Loucy (cell line): ENCODE data around the gene TSPAN31.

Source experiments
- H2AFZ ChIP-seq: fragments of 200-600 bp; sonication (generic); 2 replicates; pipeline ENCODE4 v1.6.0; 2016; ENCODE audit warnings: antibody characterized with exemption, mild to moderate bottlenecking, low read length, moderate library complexity
- H3F3A ChIP-seq: fragments of 200-600 bp; 2 replicates; pipeline ENCODE4 v1.6.0; 2016; ENCODE audit warnings: antibody characterized with exemption, low read depth, mild to moderate bottlenecking
- H3K27me3 ChIP-seq: fragments of 200-600 bp; sonication (generic); 2 replicates; pipeline ENCODE4 v1.6.1; 2014; ENCODE audit warnings: low read length, mild to moderate bottlenecking; ENCODE audit not compliant: insufficient read depth, poor library complexity, severe bottlenecking
- H3K36me3 ChIP-seq: fragments of 200-600 bp; sonication (generic); 2 replicates; pipeline ENCODE4 v1.6.1; 2016; ENCODE audit warnings: low read length; ENCODE audit not compliant: insufficient read depth
- H3K4me1 ChIP-seq: fragments of 200-600 bp; sonication (generic); 2 replicates; pipeline ENCODE4 v1.5.1; 2014; ENCODE audit warnings: low read length, mild to moderate bottlenecking; ENCODE audit not compliant: insufficient read depth, poor library complexity, severe bottlenecking
- H3K4me2 ChIP-seq: fragments of 200-600 bp; sonication (generic); 2 replicates; pipeline ENCODE4 v1.6.0; 2014; ENCODE audit warnings: antibody characterized with exemption, low read length, low read depth, mild to moderate bottlenecking; ENCODE audit not compliant: poor library complexity, severe bottlenecking
- H3K4me3 ChIP-seq: fragments of 200-600 bp; sonication (generic); 2 replicates; pipeline ENCODE4 v1.5.1; 2014; ENCODE audit warnings: low read length, mild to moderate bottlenecking, mixed read lengths; ENCODE audit not compliant: poor library complexity, severe bottlenecking
- H3K79me2 ChIP-seq: fragments of 200-600 bp; sonication (generic); 2 replicates; pipeline ENCODE4 v1.6.1; 2014; ENCODE audit warnings: low read length; ENCODE audit not compliant: insufficient read depth
- H3K9ac ChIP-seq: fragments of 200-600 bp; sonication (generic); 2 replicates; pipeline ENCODE4 v1.6.0; 2014; ENCODE audit warnings: mild to moderate bottlenecking, low read depth, low read length, moderate library complexity; ENCODE audit not compliant: poor library complexity, severe bottlenecking
- H3K9me2 ChIP-seq: fragments of 200-600 bp; sonication (generic); replicated peaks from 2 replicates; pipeline ENCODE4 v1.6.1; 2016; ENCODE audit warnings: low read depth, low read length, mixed read lengths
- H3K9me3 ChIP-seq: fragments of 200-600 bp; sonication (generic); 2 replicates; pipeline ENCODE4 v1.6.1; 2014; ENCODE audit warnings: mild to moderate bottlenecking, antibody characterized with exemption, low read length, low read depth; ENCODE audit not compliant: insufficient read depth
- H4K20me1 ChIP-seq: fragments of 200-600 bp; sonication (generic); 2 replicates; pipeline ENCODE4 v1.6.0; 2014; ENCODE audit warnings: antibody characterized with exemption, low read length, mild to moderate bottlenecking; ENCODE audit not compliant: insufficient read depth, poor library complexity, severe bottlenecking
- EZH2phosphoT487 ChIP-seq: fragments of 200-600 bp; IDR thresholded peaks from 2 replicates; pipeline ENCODE4 v1.6.1; 2018; ENCODE audit warnings: antibody characterized with exemption, mild to moderate bottlenecking, moderate library complexity, borderline replicate concordance
- TF ChIP-seq, protein P1 (sequence below): fragments of 200-600 bp; sonication (generic); conservative IDR thresholded peaks from 2 replicates; pipeline ENCODE4 v1.5.1; 2014; ENCODE audit warnings: mild to moderate bottlenecking, antibody characterized with exemption, low read length

TSPAN31 gene

DNA sequence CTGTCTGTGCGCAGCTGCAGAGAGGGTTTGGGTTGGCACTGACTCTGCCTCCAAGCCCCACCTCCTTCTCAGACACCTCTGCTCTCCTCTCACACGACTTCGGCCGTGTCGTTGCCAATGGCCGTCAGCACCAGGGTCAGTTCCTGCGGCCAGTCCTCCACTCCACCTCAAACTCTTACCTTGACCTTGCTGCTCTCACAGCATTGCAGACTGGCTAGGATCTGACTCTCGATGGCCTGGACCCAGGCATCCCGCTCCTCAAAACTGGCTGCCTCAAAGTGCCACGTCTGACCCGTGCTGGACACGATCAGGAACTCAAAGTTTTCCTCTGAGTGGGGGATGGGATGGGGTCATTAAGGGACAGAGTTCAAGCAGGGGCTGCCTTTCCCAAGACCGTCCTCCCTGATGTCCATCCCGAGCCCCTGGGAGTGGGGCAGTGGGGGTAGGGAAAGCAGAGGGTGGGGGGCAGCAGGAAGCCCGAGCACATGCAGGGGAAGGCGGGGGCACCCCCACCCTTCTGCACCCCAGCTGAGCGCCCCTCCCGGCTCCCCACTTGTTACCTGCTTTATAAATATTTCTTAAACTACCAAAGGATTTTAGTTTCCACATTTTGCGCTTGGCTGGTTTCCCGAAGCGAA, 17.0 kb upstream of the TSPAN31 start:
- Histone ChIP-seq H3K36me3 (peaks cover 58% of the 10 kb centered on the region; the same call in 1 of the 2 replicates), H3K9me2 (no peaks in the 10 kb centered on the region), H3K4me3 (no peak overlapping the region), H4K20me1 (no peaks in the 10 kb centered on the region), H3K4me1 (no peaks in the 10 kb centered on the region), H3K79me2 (no peaks in the 10 kb centered on the region), H3K9me3 (no peaks in the 10 kb centered on the region), H3K27me3 (no peaks in the 10 kb centered on the region), H3K9ac (no peak overlapping the region), H2AFZ (no peak overlapping the region), H3F3A (no peaks in the 10 kb centered on the region), H3K4me2 (no peak overlapping the region)
- TF ChIP-seq, protein P1, sequence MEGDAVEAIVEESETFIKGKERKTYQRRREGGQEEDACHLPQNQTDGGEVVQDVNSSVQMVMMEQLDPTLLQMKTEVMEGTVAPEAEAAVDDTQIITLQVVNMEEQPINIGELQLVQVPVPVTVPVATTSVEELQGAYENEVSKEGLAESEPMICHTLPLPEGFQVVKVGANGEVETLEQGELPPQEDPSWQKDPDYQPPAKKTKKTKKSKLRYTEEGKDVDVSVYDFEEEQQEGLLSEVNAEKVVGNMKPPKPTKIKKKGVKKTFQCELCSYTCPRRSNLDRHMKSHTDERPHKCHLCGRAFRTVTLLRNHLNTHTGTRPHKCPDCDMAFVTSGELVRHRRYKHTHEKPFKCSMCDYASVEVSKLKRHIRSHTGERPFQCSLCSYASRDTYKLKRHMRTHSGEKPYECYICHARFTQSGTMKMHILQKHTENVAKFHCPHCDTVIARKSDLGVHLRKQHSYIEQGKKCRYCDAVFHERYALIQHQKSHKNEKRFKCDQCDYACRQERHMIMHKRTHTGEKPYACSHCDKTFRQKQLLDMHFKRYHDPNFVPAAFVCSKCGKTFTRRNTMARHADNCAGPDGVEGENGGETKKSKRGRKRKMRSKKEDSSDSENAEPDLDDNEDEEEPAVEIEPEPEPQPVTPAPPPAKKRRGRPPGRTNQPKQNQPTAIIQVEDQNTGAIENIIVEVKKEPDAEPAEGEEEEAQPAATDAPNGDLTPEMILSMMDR = no peak
- no peak for TF ChIP-seq EZH2phosphoT487

DNA sequence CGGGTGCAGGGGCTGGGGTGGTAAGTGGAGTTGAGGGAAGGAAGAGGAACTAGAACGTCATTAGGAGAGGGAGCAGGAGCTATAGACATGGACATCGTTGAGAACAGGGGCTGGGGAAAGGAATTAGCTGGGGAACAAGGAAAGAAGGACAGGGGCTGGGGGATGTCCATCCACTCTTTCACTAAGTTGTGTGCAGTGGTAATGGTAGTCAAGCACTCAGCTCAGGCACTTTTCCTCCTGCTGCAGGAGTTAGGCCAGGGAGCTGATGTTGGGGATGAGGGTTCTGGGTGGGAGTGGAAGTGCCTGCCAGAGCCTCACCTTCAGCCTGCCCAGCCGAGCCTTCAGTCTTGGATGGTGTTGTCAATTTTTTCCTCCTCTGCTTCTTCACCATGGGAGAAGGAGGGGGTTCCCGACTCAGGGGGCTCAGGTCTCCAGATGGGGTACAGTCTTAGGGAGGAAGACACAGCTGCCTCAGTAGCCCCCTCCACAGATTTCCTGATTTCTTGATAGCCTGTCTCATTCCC, 15.5 kb upstream of the TSPAN31 start:
- Histone ChIP-seq H3K27me3 (no peaks in the 10 kb centered on the region), H3K36me3 (peaks cover 73% of the 10 kb centered on the region; the same call in 1 of the 2 replicates), H3F3A (no peaks in the 10 kb centered on the region)

DNA sequence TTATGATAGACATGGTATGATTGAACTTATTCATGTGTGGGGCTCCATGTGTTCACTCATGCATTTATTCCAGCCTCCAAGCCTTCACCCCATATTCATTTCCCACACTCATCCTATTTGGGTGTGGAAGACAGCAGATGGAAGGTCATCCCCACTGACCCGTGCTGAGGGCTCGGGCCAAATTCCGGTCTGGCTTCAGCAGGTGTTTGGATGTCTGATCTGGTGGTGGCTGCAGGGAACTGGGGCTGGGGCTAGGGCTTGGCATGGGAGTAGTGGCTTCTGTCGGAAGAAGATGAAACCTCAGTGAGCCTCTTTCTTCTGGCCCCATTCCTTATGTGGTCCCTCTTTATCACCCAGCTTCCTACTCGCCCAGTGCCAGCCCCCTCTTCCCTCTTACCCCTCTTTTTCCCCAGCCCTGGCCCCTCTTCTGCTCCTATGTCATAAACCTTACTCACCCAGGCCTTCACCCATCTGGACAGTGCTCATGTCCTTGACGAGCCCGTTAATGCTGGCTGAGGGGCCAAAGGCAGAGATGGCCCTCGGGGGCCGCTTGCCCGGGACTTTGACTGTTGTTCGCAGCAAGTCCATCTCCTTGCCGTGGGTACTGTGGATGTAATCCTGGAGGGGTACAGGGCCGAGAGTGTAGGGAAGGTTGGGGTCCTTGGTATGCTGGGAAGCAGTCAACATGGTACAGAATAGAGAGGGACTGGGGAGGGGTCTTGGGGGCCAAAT, 14.3 kb upstream of the TSPAN31 start:
- H3K4me2 ChIP-seq = no peak overlapping the region
- no peak overlapping the region for H2AFZ ChIP-seq
- no peaks in the 10 kb centered on the region for H3K4me1 ChIP-seq
- no peak overlapping the region for H3K9ac ChIP-seq
- no peaks in the 10 kb centered on the region for H3K9me2 ChIP-seq
- no peaks in the 10 kb centered on the region for H3K27me3 ChIP-seq
- no peaks in the 10 kb centered on the region for H3K9me3 ChIP-seq
- no peaks in the 10 kb centered on the region for H3F3A ChIP-seq
- H3K36me3 ChIP-seq = peaks cover 81% of the 10 kb centered on the region; the same call in 1 of the 2 replicates
- H3K79me2 ChIP-seq = peaks cover 7% of the 10 kb centered on the region; the same call in 1 of the 2 replicates
- H3K4me3 ChIP-seq = no peak overlapping the region
- no peak for TF ChIP-seq EZH2phosphoT487
- TF ChIP-seq, protein P1 = no peak
- peaks cover 2% of the 10 kb centered on the region for H4K20me1 ChIP-seq

More for the DNA sequence above, 15.5 kb upstream of the TSPAN31 start:
- Histone ChIP-seq H4K20me1 (no peaks in the 10 kb centered on the region), H2AFZ (no peak overlapping the region), H3K4me1 (no peaks in the 10 kb centered on the region), H3K79me2 (no peaks in the 10 kb centered on the region), H3K4me2 (no peak overlapping the region), H3K9me3 (no peaks in the 10 kb centered on the region), H3K4me3 (no peak overlapping the region), H3K9ac (no peak overlapping the region), H3K9me2 (no peaks in the 10 kb centered on the region)
- TF ChIP-seq, protein P1 = no peak
- no peak for TF ChIP-seq EZH2phosphoT487
